A204.1 (cell line): ENCODE results near the gene CERT1.
"Not testable (repeated sequence)": the region's sequence is repeated elsewhere in the genome, so short reads cannot be mapped to it uniquely, and the experiment has no call there.

Experiments used
- FAIRE-seq: peaks from 2 replicates; lab custom pipeline; 2012; peaks lifted over from hg19 to GRCh38; lab: Jason Lieb, UNC

The CERT1 gene

DNA sequence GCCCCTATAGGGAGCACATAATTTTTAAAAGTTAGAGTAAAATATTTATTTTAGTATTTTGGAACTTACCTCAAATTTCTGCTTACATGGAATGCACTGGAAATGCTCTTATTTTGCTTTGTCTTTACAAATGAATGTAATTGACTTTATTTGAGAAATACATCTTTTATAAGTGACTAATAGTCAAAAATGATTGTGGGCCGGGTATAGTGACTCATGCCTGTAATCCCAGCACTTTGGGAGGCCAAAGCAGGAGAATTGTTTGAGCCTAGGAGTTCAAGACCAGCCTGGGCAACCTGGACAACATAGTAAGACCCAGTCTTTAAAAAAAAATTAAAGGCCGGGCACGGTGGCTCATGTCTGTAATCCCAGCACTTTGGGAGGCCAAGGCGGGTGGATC lies 168.6 kb downstream of the CERT1 start:
- no peak for FAIRE-seq

DNA sequence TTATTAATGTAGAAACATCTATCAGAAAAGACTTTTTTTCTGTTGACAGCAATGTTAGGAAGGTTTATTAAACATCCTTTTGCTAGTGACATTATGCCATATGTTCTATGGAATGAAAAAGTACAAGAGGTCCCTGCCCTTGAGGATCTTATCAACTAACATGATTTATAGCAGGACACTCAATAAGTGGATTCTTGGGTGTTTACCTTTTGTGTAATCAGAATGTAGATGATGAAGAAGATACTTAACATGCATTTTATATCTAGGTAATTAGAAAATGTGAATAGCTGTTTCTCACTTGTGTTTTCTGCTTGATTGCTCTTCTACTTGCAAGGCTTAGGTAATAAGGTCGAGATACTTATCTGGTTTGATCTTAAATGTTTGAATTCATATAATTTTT lies 169.5 kb downstream of the CERT1 start:
- FAIRE-seq = no peak

DNA sequence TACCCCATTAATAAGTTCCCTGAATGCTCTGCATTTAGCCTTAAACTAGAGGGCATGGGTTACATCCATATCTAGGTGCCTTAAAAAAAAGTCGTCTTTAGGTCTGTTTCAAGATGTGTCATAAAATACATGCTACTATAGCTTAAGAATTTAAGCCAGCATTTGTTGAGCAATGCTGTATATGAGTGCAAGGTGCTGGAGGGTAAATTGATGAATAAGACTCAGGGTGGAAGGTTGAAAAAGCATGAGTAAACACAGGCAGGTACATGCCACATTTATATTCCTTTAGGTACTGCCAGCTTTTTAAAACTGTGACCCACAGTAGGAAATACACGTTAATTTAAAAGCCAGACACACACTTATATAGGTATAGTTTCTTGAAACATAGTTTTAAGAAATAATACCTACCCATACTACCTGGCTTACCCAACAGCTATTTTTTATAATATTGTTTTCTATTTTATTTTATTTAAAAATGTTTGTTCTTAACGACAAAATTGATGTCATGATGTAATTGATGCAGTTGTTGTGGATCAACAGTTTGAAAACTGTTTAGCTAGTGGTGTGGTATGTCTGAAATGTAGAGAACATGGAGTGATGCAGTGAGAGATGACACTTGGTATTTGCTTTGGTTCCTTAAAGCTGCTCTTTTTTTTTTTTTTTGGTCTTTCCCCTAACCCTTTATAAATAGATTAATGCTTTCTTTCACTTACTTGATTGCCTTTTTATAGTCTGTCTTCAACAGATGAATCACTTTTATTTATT lies 170.5 kb downstream of the CERT1 start:
- FAIRE-seq = no peak

DNA sequence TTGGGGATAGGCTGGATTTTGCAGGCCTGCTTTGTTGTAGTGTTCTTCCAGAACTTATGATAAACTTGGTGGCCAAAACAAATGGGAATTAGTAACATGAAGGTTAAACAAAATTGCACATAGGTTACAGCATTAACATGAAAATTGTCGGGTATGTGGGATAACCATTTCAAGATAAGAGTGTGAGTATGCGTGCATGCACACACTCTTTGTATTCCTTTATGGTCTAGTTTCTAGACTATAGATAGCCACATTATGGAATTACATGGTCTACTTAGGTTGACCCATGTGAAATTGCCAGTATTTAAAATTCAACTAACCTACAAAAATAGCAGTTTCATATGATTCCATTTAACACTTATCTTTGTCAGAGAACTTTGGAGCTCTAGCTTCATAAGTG lies 173.0 kb downstream of the CERT1 start:
- FAIRE-seq = no peak

DNA sequence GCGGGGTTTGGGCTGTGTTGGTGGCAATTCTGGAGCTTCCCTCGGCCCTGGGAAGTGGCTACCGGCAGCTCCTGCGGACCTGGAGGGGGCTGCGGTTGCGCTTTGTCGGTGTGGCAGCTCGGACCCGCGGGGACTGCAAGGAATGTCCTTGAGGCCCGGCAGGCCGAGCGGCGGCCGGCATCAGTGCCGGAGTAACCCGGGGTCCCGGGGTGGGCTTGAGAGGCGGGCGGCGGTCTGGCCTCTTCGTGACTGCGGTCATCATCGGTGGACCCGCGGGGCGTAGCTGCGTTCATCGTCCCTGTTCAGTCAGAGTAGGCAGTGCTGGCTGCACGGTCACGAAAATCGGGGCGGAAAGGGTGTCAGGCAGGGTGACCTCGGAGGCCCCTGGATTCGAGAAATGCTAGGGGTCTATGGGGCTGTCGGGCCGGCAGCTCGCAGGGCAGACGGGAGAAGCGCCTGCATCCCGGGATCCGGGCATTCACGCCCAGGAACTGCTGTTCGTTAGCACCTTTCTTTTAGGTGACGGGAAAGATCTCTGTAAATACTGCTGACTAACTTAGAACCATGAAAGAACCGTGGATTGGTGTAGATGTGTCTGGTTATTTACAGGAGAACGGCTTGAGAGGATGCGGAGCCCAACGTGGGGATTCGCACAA lies 173.9 kb downstream of the CERT1 start:
- no peak for FAIRE-seq

DNA sequence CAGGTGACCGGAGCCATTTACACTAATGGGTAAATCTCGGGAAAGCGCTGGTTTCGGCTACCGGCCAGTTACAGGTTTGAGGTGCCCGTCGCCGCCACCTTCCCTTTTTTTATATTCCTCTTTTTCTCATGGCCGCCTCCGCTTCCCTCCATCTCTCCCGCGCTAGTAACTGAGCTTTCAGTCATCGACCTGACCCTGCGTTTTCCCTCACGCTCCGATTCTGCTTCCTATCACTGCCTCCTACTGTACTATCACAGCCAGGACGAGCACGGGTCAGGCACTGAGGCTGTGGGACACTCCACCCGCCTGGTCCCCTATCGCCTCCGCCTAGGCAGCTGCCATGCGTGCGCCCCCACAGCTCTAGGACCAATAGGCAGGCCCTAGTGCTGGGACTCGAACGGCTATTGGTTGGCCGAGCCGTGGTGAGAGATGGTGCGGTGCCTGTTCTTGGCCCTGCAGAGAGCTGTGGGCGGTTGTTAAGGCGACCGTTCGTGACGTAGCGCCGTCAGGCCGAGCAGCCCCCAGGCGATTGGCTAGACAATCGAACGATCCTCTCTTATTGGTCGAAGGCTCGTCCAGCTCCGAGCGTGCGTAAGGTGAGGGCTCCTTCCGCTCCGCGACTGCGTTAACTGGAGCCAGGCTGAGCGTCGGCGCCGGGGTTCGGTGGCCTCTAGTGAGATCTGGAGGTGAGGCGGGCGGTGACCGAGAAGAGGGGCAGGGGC lies 174.7 kb downstream of the CERT1 start, which contains the start of gene HMGCR:
TSS of gene HMGCR (plus strand) at position 606 of the 722 bp plus-strand sequence. CDS start 5,386 bp downstream, outside the sequence.
- peak; percentile 98 for FAIRE-seq

DNA sequence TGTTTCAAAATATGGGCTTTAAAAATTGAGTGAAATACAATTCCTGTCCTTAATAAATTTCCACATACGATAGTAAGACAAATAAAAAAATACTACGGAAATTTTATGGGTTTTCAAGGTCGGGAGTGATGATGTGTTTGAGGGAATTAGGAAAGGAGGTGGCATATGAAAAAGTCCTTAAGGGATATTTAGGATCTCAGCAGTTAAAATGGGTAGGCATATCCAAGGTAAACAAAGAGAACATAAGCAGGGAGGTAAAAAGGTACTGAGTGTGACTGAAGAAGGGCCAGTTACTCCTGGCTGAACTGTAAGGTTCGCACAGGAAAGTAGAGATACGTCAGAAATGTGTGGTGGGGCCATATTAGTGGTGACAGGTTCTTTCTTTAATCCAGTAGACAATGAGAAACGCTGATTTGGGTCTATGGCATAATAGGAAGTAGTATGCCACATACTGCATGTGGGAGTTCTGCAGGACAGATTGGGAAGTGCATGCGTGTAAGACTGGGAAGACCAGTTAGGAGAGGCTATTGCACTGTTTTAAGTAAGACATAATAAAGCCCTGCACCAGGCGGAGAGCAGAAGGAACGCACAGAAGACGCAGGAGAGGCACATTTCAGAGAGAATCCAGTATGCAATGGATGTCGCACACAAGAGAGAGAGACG lies 175.3 kb downstream of the CERT1 start:
- FAIRE-seq = no peak

DNA sequence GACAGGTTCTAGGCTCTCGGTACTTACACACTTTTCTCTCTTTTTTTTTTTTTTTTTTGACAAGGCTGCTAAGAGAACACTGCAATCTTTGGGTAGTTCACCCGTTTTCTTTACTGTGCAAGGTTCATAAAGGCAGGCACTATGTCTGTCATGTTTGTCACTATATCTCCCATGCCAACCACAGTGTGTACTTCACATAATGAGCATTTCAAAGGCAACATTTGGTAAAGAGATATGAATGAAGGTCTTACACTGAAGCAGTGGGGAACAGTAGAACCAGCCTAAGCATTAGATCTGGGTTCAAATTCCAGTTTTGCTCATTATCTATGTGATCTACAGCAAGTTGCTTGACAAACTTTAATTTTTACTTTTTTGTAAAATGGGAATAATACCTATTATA lies 175.9 kb downstream of the CERT1 start:
- FAIRE-seq = no peak

DNA sequence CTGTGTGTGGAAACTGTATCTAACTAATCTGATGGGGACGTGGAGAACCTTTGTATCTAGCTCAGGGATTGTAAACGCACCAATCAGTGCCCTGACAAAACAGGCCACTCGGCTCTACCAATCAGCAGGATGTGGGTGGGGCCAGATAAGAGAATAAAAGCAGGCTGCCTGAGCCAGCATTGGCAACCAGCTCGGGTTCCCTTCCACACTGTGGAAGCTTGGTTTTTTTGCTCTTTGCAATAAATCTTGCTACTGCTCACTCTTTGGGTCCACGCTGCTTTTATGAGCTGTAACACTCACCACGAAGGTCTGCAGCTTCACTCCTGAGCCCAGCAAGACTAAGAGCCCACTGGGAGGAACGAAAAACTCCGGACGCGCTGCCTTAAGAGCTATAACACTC lies 177.0 kb downstream of the CERT1 start:
- not testable (repeated sequence) for FAIRE-seq

DNA sequence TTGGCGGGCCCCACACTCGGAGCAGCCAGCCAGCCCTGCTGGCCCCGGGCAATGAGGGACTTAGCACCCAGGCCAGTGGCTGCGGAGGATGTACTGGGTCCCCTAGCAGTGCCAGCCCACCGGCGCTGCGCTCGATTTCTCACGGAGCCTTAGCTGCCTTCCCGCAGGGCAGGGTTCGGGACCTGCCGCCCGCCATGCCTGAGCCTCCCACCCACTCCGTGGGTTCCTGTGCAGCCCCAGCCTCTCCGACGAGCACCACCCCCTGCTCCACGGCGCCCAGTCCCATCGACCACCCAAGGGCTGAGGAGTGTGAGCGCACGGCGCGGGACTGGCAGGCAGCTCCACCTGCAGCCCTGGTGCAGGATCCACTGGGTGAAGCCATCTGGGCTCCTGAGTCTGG lies 177.7 kb downstream of the CERT1 start:
- not testable (repeated sequence) for FAIRE-seq

DNA sequence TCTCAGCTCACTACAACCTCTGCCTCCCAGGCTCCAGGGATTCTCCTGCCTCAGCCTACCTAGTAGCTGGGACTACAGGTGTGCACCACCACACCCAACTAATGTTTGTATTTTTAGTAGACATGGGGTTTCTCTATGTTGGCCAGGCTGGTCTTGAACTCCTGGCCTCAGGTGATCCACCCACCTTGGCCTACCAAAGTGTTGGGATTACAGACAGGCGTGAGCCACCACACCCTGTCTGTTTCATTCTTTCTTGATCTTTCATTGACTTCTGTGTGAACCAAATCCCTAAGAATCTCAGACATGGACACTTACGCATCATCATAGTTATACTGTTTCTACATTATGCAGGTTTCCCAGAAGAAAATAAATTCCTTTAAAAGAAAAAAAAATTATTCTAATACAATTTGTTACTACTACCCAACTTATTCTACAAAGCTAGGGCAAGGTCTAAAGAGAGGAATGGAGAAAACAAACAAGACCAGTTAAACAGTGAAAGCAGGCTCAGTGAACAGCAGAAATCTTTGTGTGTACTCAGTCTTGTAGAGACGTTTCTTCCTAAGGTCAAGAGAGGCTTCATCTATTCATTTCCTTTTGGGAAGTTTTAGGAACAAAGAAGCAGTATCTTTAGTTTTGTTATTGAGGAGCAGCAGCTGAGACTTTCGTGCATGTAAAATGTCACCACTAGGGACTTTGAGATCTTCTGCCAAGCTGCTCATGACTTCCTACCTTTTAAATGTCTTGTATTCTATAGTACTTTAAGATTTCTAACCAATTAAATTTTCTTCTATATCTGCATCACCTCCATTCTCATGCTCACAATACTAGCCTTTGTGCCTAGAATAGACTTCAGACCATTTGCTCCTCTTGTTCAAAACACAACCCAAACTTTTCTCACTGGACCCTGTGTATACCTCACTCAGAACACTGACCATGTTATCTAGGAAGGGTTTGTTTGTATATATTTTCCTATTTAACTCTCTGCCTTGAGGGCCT lies 180.0 kb downstream of the CERT1 start:
- no peak for FAIRE-seq

DNA sequence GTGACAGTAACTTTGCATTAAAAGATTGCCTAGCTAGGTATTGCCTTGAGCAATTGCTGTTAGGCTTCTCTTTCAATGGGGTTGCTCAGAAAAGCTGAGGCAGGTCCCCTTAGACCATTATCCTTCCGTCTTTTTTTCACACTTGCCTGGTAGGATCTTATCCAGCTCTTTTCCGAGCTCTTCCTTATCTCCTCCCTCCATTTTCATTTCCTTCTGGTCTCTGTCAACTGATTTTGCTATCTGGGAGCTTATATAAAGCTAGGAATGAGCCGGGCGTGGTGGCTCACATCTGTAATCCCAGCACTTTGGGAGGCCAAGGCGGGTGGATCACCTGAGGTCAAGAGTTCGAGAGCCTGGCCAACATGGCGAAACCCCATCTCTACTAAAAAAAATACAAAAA lies 181.0 kb downstream of the CERT1 start:
- no peak for FAIRE-seq
